IPS-18c (cell line): ENCODE measurements around the gene ABCC6.
"Not testable (repeated sequence)": the region's sequence is repeated elsewhere in the genome, so short reads cannot be mapped to it uniquely, and the experiment has no call there.

Source experiments
- H3K4me3 ChIP-seq: 2 replicates; pipeline ENCODE4 v1.7.0; 2013; ENCODE audit warnings: low read depth, mild to moderate bottlenecking, low read length, moderate library complexity; ENCODE audit not compliant: insufficient read depth
- H3K9me3 ChIP-seq: one replicate; pipeline ENCODE4 v1.6.1; 2013; ENCODE audit warnings: mild to moderate bottlenecking, low read length, moderate library complexity; ENCODE audit not compliant: control insufficient read depth, insufficient read depth

The ABCC6 gene

GRCh38 chr16:16201880-16202279 lies 21.4 kb downstream of the ABCC6 start:
- not testable (repeated sequence) for H3K4me3 ChIP-seq, H3K9me3 ChIP-seq

- H3K9me3 ChIP-seq, H3K4me3 ChIP-seq: not testable (repeated sequence)
Measured at GRCh38 chr16:16200391-16200790, 22.9 kb downstream of the ABCC6 start.

- not testable (repeated sequence) for H3K4me3 ChIP-seq, H3K9me3 ChIP-seq
Measured at GRCh38 chr16:16199428-16199827, 23.9 kb downstream of the ABCC6 start.

GRCh38 chr16:16197966-16198365 lies 25.3 kb downstream of the ABCC6 start:
- Histone ChIP-seq H3K9me3 (no peaks in the 10 kb centered on the region), H3K4me3 (no peak overlapping the region)

GRCh38 chr16:16197331-16197730 lies 26.0 kb downstream of the ABCC6 start:
- Histone ChIP-seq H3K9me3 (no peaks in the 10 kb centered on the region), H3K4me3 (no peak overlapping the region)

GRCh38 chr16:16196099-16196498 lies 27.2 kb downstream of the ABCC6 start:
- Histone ChIP-seq H3K9me3 (no peaks in the 10 kb centered on the region), H3K4me3 (no peak overlapping the region)

- Histone ChIP-seq H3K4me3 (no peak overlapping the region), H3K9me3 (no peaks in the 10 kb centered on the region)
Measured at GRCh38 chr16:16191493-16192167, 31.7 kb downstream of the ABCC6 start.

- not testable (repeated sequence) for H3K4me3 ChIP-seq, H3K9me3 ChIP-seq
Measured at GRCh38 chr16:16190966-16191365, 32.3 kb downstream of the ABCC6 start.

GRCh38 chr16:16190546-16190945 lies 32.7 kb downstream of the ABCC6 start:
- Histone ChIP-seq H3K4me3 (no peak overlapping the region), H3K9me3 (no peaks in the 10 kb centered on the region)

GRCh38 chr16:16189842-16190241 lies 33.5 kb downstream of the ABCC6 start:
- no peak overlapping the region for H3K4me3 ChIP-seq
- no peaks in the 10 kb centered on the region for H3K9me3 ChIP-seq

GRCh38 chr16:16188827-16189226 lies 34.5 kb downstream of the ABCC6 start:
- Histone ChIP-seq H3K4me3 (no peak overlapping the region), H3K9me3 (no peaks in the 10 kb centered on the region)

- Histone ChIP-seq H3K9me3 (no peaks in the 10 kb centered on the region), H3K4me3 (no peak overlapping the region)
Measured at GRCh38 chr16:16186820-16187219, 36.5 kb downstream of the ABCC6 start.

- Histone ChIP-seq H3K9me3 (no peaks in the 10 kb centered on the region), H3K4me3 (no peak overlapping the region)
Measured at GRCh38 chr16:16185095-16185494, 38.2 kb downstream of the ABCC6 start.

GRCh38 chr16:16184594-16184993 lies 38.7 kb downstream of the ABCC6 start:
- no peaks in the 10 kb centered on the region for H3K9me3 ChIP-seq
- H3K4me3 ChIP-seq = no peak overlapping the region

- Histone ChIP-seq H3K4me3 (no peak overlapping the region), H3K9me3 (no peaks in the 10 kb centered on the region)
Measured at GRCh38 chr16:16183562-16183961, 39.7 kb downstream of the ABCC6 start.

GRCh38 chr16:16182918-16183317 lies 40.4 kb downstream of the ABCC6 start:
- Histone ChIP-seq H3K9me3 (no peaks in the 10 kb centered on the region), H3K4me3 (no peak overlapping the region)

- H3K9me3 ChIP-seq, H3K4me3 ChIP-seq: not testable (repeated sequence)
Measured at GRCh38 chr16:16181748-16182147, 41.5 kb downstream of the ABCC6 start.

- H3K4me3 ChIP-seq = no peak overlapping the region
- H3K9me3 ChIP-seq = no peaks in the 10 kb centered on the region
Measured at GRCh38 chr16:16178455-16179162, 44.7 kb downstream of the ABCC6 start.

- Histone ChIP-seq H3K4me3 (no peak overlapping the region), H3K9me3 (no peaks in the 10 kb centered on the region)
Measured at GRCh38 chr16:16176328-16176727, 47.0 kb downstream of the ABCC6 start.
